HG02981 (cell line): ENCODE data around the gene FAM107B.
A peak's percentile ranks its signal among the peaks of the same experiment; 100 is the strongest.
"Not testable (repeated sequence)": the region's sequence is repeated elsewhere in the genome, so short reads cannot be mapped to it uniquely, and the experiment has no call there.

Source experiments
- ATAC-seq: cut with Tn5 transposase; IDR thresholded peaks from one replicate; pipeline ENCODE4 v1.9.1; 2021; ENCODE audit warnings: mild to moderate bottlenecking, moderate library complexity; ENCODE audit not compliant: unreplicated experiment

Gene FAM107B

DNA sequence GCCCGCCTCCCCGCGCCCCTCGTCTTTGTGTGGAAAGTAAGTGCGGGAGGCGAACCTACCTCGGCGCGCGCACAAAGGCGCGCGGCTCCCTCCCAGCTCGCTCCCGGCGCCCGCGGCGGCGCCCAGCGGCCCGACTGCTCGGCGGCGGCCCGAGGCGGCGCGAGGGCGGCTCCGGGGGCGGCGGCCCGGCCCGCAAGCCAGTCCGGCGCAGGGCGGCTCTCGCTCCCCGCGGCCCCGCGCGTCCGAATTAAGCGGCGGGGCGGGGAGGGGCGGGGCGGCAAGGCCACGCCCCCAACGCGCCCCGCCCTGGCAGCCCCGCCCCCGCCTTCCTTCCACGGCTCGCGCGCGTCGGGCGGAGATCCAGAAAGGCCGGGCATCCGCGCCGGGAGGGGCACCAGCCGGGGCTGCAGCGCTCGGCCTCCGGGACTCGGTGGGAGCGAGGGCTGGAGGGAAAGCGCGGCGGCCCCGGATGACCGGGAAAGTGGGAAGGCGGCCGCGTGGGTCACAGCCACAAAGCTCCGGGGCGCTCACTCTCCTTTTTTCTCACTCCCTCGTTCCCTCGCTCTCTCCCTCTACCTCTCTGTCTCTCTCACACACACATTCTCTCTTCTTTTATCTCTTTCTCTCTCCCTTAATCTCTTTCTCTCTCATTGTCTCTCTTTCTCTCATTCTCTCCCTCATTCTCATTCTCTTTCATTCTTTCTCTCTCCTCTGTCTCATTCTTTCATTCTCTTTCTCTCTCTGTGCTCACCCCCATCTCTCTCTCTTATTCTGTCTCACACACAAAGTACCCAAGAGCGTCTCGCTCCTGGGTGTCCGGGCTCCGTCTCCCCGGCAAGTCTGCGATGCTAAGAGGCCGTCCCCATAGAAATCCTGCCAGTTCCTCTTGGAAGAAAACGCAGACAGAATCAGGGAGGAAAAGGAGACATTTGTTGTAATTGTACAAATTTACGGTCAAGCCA lies 170.2 kb downstream of the FAM107B start:
- peak; percentile 28 for ATAC-seq

DNA sequence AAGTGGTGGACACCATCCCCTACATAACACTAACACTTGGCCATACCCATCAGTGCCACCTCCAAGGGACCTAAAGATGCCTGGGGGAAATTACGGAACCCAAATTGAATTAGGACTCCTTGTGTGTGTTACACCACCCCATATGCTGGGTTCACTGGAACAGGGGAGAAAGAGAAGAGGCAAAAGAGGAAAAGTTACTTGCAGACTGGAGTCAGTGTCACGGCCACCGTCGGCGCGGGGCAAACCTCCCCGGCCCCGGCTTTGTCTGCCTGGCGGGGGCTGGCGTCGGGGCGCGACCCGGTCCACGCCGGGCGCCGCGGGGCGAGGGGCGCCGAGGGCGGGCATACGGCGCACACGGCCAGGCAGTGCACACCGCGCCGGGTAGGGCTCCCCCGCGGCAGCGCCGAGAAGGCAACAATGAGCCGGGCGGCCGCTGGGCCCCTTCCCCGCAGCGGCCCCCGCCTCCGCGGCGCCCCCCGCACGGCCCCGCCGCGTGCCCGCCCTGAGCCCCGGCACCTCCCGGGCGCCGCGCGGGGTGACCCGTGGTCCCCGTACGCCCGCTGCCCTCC lies 171.1 kb downstream of the FAM107B start:
- peak; percentile 3 for ATAC-seq

DNA sequence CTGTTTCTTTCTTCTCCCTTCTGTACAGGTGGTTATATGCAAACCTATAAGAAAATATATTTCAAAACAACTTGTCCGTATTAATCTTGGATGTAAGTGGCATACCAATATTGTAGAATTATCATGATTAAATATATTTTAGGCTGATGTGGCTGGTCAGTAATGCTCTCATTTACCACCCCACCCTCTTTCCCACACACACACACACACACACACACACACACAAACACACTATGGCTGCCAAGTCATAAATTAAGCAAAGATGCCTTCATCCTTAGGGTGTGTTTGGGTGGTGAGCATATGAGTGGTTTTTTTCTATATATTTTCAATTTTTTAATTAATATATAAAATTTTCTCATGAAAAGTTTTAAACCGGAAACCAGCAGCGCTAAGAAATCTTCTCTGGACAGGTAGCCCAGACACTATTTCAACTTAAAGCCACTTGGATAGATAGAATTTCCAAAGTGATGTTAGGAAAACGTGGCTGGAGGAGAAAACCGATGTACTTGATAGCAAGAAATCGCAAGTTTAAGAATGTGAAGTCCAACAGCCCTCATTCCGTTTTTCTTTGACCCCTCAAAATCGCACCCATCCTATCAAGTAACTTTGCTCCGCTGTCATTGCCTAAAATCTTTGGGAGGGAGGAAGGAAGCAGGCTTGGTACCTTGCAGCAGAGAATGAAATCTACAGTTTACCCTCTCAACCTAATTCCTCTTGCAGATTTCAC lies 171.7 kb downstream of the FAM107B start:
- ATAC-seq = no peak

DNA sequence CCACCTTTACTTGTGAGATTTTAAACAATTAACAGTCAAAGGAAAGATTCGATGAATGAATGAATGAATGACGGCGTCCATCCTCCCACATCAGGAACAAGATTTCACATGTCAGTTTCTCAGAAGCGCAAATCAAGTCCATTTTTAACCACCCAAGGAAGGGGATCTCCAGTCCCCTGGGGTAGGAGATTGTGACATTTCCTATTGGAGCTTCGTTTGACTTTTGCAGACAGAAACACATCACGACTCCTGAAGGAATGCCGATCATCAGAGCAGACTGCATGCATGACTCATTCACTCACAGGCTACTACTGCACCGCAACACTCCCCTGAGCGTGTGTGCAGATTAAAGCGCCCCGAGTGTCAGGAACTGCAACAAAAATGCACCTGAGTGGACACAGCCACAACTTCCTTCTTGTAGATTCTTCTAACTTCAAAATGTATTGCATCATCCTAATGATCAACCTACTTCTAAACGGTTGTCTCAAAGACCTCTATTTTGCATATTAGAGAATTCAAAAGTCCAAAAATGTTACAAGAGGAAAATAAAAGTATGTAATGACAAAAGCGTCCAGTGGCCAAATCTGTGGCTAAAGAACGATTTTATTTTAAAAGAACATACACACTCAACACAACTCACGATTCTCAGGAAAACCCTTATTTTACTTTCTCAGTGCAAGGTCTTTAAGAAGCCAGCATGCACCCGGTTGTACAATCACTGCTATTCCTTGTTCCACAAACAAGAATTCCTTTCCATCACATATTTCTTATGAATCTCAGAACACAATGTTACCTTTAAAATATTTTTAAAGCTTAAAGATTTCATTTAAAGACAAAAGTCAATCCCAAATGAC lies 172.6 kb downstream of the FAM107B start:
- ATAC-seq = peak; percentile 42

DNA sequence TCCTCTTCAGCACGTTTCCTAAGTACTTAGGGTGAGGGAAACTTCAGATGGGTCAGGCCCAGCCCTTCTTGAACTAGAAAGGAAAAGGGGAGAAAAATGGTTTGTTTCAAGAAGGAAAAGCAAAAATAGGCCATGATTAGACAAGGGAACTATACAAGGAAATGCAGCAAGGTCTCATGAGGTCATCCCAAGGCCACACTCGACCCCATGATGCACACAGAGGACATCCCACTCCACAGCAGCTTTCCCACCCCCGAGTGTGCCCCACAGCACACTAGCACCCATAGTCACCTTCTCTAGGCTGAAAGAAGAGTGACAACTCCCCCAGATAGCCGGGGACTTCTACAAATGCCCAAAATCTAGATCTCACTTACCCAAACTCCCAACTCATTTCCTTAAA lies 173.4 kb downstream of the FAM107B start:
- no peak for ATAC-seq

DNA sequence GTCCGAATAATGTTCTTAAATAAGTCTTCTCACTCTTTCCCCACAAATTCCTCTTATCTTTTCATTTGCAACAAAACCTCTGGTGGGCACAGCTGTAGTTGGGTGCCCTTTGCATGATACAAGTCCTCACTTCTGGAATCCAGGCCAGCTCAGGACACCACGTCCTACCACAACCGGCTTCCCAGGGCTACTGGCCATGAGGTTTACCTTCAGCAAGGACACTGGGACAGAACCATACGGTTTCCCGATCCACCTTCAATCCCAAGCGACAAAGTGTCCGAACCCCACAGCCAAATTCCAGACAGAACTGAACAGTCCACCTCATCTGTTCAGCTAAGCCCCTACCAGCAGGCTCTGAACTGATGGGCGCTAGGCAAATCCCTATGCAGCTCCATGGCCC lies 174.6 kb downstream of the FAM107B start:
- no peak for ATAC-seq

DNA sequence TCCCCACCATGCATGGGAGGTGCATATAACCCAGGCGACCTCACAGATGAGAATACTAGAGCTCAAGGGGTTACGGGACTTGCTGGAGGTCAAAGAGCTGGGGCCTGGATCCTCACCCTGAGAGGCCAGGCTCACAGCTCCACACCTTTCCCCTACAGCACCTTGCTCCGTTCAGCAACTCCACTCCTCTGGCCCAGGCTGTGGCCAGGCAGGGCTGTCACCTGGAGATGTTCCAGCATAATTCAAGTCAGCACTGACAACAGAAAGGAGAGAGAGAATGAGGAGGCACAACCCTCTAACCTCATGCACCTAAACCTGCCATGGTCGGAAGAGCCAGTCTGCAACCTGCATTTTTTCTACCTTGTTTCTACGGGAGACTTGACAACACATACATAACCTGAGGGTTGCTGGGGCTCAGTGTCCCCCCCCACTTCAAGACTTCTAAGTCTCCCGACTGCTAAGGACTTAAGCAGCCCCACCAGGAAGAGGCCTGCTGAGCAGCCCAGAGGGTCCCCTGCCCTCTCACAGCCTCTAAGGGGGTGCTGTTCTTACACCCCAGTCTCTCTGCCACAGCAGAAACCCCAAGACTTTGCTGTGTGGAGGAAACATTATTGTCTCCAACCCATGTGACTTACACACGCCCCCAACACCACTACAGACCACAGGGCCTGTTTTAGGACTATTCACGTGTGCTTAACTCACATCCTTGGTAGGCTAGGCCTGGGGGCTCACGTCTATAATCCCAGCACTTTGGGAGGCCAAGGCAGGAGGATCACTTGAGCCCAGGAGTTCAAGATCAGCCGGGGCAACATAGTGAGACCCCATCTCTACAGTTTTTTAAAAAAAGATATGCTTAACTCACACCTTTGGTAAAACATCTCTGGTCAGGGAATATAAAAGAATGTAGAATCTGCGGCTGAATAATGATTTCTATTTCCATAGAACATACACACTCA lies 175.6 kb downstream of the FAM107B start:
- no peak for ATAC-seq

DNA sequence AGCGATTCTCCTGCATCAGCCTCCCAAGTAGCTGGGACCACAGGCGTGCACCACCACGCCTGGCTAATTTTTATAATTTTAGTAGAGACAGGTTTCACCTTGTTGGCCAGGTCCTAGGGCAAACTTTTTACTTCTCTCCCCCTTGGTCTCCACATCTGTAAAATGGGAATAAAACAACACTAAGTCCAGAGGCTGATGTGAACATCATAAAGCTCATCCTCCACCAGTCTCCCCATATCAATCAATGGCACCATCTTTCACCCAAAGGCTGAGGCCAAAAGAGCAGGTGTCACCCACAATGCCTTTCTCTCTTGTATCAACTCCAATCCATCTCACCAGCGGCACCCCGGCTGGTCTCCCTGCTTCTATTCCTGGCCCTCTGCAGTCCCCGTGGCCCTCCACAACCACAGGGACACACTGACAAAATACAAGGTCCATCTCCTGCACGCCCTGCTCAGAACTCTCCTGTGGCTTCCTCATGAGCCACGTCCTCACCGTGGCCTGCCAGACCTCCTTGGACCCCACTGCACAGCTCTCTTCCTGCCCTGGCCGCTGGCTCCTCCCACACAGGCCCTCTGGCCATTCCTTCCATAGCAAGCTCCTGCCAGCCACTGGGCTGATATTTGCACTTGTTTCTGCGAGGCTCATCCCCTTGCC lies 179.0 kb downstream of the FAM107B start:
- no peak for ATAC-seq

DNA sequence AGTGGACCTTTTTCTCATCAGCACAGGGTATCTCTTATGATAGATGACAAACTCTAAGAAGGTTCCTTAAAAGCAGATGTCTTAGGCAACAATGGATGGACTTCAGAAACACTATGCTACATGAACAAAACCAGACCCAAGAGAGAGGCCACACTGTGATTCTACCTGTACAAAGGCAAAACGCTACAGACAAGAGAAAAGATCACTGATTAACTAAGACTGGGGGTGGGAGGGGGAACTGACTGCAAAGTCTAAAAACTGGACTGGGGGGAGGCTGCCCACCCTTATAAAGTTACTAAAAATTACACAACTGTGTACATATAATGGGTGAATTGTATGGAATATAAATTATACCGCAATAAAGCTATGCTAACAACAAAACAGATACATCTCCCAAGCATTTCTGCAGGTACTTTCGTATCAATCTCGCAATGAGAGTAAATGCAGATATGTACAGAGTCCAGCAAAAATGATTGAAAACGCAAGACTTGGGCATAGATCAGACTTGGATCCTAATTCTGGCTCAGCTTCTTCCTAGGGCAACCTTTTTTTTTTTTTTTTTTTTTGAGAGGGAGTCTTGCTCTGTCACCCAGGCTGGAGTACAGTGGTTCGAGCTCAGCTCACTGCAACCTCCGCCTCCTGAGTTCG lies 179.7 kb downstream of the FAM107B start:
- no peak for ATAC-seq

DNA sequence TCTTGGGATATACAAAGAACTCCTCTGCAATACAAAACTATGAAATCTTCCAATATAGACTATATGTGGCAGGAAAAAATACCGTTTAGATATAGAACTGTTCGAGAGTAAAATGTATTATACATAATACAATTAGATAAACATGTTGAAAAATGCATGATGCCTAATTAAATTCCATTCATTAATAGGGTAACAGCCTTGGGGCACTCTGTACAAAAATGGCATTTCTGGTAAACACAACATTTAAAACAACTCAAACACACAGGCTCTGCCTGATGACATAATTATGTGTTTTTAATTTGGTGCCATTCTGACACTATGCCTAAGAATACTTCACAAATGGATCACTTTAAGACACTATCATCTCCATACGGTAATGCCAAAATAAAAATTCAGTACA lies 180.9 kb downstream of the FAM107B start:
- no peak for ATAC-seq

DNA sequence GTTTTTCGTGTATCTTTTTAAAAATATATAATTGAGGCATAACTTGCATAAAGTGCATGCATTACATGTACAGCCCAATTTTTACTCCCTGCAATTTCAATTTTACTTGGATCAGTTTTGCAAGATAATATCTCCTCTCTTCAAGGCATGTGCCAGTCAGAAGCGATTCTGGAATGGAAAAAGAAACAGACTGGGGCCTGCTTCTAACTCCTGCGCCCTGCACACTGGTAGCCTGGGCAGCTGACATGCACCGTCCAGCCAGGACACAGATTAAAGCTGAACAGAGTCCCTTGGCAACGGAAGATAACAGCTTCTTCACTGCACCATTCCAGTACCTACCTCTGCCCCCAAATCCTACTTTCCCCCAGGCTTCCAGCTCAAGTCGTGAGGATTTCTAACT lies 182.1 kb downstream of the FAM107B start:
- ATAC-seq = no peak

DNA sequence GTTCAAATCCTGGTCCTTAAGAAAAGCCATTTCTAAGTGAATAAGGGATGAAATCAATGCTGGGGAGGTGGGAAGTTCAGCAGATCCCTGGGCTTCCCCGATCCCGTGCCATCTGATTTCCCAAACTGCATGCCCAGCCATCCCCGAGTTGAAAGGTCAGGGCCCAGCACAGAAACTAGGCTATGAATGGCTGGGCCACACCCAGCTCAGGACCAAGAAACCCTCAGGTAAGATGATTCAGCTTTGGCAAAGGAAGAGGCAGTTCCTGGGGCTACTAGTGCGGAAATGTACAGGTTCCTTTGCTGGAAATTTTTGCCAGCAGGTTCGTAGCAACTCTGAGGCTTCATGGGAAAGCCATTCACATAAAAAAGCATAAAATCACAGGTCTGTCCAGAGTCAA lies 182.7 kb downstream of the FAM107B start:
- ATAC-seq = no peak

DNA sequence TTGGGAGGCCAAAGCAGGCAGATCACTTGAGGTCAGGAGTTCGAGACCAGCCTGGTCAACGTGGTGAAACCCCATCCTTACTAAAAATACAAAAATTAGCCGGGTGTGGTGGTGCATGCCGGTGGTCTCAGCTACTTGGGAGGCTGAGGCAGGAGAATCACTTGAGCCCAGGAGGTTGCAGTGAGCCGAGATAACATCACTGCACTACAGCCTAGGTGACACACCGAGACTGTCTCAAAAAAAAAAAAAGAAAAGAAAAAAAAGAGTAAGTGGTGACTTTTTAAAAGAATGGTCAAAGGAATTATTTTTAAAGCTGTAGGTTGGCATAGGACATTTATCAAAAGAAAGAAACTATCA lies 185.8 kb downstream of the FAM107B start:
- ATAC-seq = not testable (repeated sequence)

DNA sequence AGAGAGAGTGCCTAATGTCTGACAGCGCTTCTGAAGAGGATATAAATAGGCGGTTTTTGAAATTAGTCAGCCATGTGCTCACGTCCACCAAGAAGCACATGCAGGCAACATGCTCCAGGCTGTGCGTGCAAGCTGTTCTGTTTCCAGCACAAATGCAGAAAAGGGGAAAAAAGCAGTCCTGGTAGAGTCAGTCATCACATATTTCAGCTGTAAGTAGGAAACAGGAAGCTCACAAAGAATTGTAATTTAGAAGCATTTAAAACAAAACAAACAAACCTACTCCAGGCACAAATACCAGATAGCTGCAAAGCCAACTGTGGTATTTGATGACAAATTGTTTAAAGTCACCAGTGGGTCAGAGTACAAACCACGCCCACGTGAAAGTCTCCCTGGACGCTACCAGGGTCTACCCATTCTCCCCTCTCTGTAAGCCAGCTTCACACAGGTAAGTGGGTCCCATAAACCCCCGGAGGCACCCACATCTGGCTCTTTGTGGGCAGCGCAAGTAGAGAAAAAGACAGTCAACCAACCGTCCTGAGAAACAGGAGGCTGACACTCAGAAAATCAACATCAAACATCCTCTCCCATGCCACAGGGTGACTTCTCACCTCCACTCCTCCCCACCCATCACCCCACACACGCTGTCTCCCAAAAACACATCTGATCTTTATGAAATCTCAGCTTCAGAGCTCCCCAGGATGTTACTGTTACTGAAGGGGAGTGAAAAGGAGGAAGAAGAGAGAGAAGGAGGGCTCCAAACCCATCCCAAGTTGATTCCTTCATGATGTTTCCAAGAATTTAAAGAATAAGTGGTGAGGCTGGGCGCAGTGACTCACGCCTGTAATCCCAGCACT lies 186.4 kb downstream of the FAM107B start:
- peak; percentile 68 for ATAC-seq

DNA sequence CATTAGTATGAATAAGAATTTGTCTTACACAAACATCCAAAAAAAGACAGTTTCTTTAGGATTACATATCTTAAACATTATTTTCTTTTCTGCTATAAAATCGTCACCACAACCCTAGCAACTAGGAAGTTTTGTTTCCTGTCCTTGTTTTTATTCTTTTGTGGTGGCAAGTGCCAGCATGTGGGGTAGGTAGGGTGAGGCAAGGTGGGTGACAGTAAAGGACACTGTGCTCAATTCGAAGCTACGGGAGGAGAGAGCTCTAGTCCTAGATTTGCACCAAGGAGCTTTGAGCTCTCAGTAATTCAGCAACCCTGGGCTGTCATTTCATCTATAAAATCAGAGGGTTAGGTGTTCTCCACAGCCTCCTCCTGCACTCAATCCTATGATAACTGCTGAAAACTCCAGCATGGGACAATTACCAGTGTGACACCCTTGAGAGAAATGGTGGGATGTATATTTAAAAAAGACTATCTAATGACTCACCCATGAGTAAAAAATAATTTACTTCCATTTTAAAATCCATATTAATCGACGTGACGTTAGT lies 187.1 kb downstream of the FAM107B start:
- no peak for ATAC-seq

DNA sequence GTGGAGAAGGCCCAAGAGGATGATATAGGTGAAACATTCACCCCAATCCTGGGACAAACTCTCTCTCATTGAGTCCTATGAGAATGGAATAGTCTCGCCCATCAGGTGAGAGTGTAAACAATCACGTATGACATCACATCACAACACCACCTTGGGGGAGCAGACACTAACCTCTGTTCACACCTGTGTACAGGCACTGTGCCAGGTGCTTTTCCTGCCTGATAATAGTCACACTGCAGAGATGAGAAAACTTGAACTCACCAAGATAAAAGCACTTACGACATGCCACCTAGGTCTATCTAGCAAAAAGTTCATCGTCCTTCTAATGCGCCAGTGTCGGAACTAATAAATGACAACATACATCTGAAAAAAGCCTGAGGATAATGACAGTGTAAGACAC lies 187.8 kb downstream of the FAM107B start:
- ATAC-seq = no peak
